Hepatocyte (in vitro differentiated cells): Measurements from ENCODE around the gene ZFPM1. TPM values are rescaled to one million over a fixed set of nuclear protein-coding genes. Genes with fewer than 3 reads are reported as not detected.

ENCODE experiments used
- DNase-seq: peaks from one replicate; pipeline ENCODE4 v3.0.0-alpha.2; 2016; ENCODE audit warnings: low spot score
- H2AFZ ChIP-seq: fragments of 200-600 bp; sonication (generic); 2 replicates; pipeline ENCODE4 v1.6.0; 2016; ENCODE audit warnings: antibody characterized with exemption, mild to moderate bottlenecking
- H3K27ac ChIP-seq: fragments of 200-600 bp; sonication (generic); 2 replicates; pipeline ENCODE4 v1.5.1; 2016; ENCODE audit warnings: mild to moderate bottlenecking
- H3K27me3 ChIP-seq: fragments of 200-600 bp; sonication (generic); 2 replicates; pipeline ENCODE4 v1.6.1; 2016
- H3K36me3 ChIP-seq: fragments of 200-600 bp; sonication (generic); replicated peaks from 2 replicates; pipeline ENCODE4 v1.5.1; 2016; ENCODE audit warnings: low read depth; ENCODE audit not compliant: insufficient read depth
- H3K4me1 ChIP-seq: fragments of 200-600 bp; sonication (generic); 2 replicates; pipeline ENCODE4 v1.5.1; 2016; ENCODE audit warnings: mild to moderate bottlenecking, moderate library complexity; ENCODE audit not compliant: insufficient read depth
- H3K4me2 ChIP-seq: fragments of 200-600 bp; sonication (generic); 2 replicates; pipeline ENCODE4 v1.6.0; 2016
- H3K4me3 ChIP-seq: fragments of 200-600 bp; sonication (generic); 2 replicates; pipeline ENCODE4 v1.5.1; 2016; ENCODE audit warnings: mild to moderate bottlenecking
- H3K79me2 ChIP-seq: fragments of 200-600 bp; sonication (generic); 2 replicates; pipeline ENCODE4 v1.6.0; 2017; ENCODE audit warnings: mild to moderate bottlenecking
- H3K9me2 ChIP-seq: fragments of 200-600 bp; sonication (generic); replicated peaks from 2 replicates; pipeline ENCODE4 v1.6.0; 2017; ENCODE audit warnings: mild to moderate bottlenecking; ENCODE audit not compliant: insufficient read depth
- H3K9me3 ChIP-seq: fragments of 200-600 bp; sonication (generic); 2 replicates; pipeline ENCODE4 v1.5.1; 2016; ENCODE audit warnings: low read depth, mild to moderate bottlenecking
- H4K20me1 ChIP-seq: fragments of 200-600 bp; sonication (generic); 2 replicates; pipeline ENCODE4 v1.6.0; 2016; ENCODE audit warnings: mild to moderate bottlenecking; ENCODE audit not compliant: insufficient read depth, poor library complexity, severe bottlenecking
- EZH2 ChIP-seq: fragments of 200-600 bp; sonication (generic); IDR thresholded peaks from 2 replicates; pipeline ENCODE4 v1.6.1; 2016; ENCODE audit warnings: antibody characterized with exemption, mild to moderate bottlenecking, borderline replicate concordance
- EZH2phosphoT487 ChIP-seq: fragments of 200-600 bp; sonication (generic); IDR thresholded peaks from one replicate; pipeline ENCODE4 v1.6.1; 2018; ENCODE audit warnings: antibody characterized with exemption, mild to moderate bottlenecking, low read depth, moderate library complexity; ENCODE audit not compliant: unreplicated experiment, severe bottlenecking
- WGBS: methylation state at CpG from one replicate; pipeline ENCODE4 v1.1.6; 2016; ENCODE audit warnings: low lambda C conversion rate; ENCODE audit errors: missing lambda C conversion rate; 5-methylcytosine and 5-hydroxymethylcytosine counted together
- polyA plus RNA-seq: library from polyadenylated mRNA; unstranded; fragments of >200 nt; fragmentation: Nextera tagmentation; extraction: Ambion mirVana; gene quantifications from 2 replicates; pipeline ENCODE4 v1.2.1, GENCODE V29; 2016
- total RNA-seq: library from RNA; depleted of rRNA; stranded (reverse); fragments of >200 nt; gene quantifications from 2 replicates; pipeline ENCODE4 v1.2.3, GENCODE V29; 2014
- TF ChIP-seq, protein P1 (sequence below): fragments of 200-600 bp; sonication (generic); IDR thresholded peaks from 2 replicates; pipeline ENCODE4 v1.5.1; 2016; ENCODE audit warnings: antibody characterized with exemption, mild to moderate bottlenecking; ENCODE audit not compliant: poor library complexity

Gene ZFPM1
- total and polyA plus RNA-seq, 2 experiments from 2014 or later, result 4.1 to 11.9 TPM

GRCh38 chr16:88446061-88446460 is 7.0 kb upstream of the ZFPM1 start:
- Histone ChIP-seq H3K4me2 (no peak overlapping the region), H3K4me1 (no peaks in the 10 kb centered on the region), H3K27ac (no peak overlapping the region), H3K36me3 (no peaks in the 10 kb centered on the region), H3K9me2 (no peaks in the 10 kb centered on the region), H3K9me3 (no peaks in the 10 kb centered on the region), H4K20me1 (no peaks in the 10 kb centered on the region), H3K79me2 (no peaks in the 10 kb centered on the region), H3K4me3 (no peak overlapping the region), H2AFZ (no peak overlapping the region), H3K27me3 (no peaks in the 10 kb centered on the region)
- no peak for DNase-seq
- no peak for TF ChIP-seq EZH2
- TF ChIP-seq, protein P1, sequence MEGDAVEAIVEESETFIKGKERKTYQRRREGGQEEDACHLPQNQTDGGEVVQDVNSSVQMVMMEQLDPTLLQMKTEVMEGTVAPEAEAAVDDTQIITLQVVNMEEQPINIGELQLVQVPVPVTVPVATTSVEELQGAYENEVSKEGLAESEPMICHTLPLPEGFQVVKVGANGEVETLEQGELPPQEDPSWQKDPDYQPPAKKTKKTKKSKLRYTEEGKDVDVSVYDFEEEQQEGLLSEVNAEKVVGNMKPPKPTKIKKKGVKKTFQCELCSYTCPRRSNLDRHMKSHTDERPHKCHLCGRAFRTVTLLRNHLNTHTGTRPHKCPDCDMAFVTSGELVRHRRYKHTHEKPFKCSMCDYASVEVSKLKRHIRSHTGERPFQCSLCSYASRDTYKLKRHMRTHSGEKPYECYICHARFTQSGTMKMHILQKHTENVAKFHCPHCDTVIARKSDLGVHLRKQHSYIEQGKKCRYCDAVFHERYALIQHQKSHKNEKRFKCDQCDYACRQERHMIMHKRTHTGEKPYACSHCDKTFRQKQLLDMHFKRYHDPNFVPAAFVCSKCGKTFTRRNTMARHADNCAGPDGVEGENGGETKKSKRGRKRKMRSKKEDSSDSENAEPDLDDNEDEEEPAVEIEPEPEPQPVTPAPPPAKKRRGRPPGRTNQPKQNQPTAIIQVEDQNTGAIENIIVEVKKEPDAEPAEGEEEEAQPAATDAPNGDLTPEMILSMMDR, result no peak
- TF ChIP-seq EZH2phosphoT487, result no peak
- WGBS, result 96% methylated on average over 14 of the region's 25 CpGs

DNA sequence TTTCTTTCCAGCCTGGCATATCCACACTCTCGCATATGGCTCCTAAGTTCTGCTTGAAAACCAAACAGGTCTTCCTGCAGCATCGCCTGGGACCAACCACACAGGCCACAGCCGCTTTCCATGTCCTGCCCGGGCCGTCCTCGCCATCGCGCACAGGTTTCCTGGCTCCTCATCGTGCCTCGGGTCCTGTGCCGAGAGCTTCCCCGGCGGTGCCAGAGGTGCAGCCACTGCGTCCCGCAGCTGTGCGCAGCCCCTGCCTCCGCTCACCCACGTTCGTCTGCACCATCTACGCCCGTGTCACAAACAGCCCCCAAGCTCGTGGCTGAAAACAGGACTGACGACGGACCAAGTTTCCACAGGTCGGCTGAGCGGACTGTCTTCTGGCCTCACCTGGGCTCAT is 6.3 kb upstream of the ZFPM1 start:
- no peak overlapping the region for H2AFZ ChIP-seq

GRCh38 chr16:88447881-88448280 is 5.2 kb upstream of the ZFPM1 start:
- Histone ChIP-seq H3K4me1 (peaks cover 4% of the 10 kb centered on the region), H2AFZ (no peak overlapping the region), H4K20me1 (no peaks in the 10 kb centered on the region), H3K4me3 (no peak overlapping the region), H3K9me3 (no peaks in the 10 kb centered on the region), H3K36me3 (no peaks in the 10 kb centered on the region), H3K4me2 (no peak overlapping the region), H3K27ac (no peak overlapping the region), H3K9me2 (no peaks in the 10 kb centered on the region), H3K79me2 (no peaks in the 10 kb centered on the region), H3K27me3 (no peaks in the 10 kb centered on the region)
- DNase-seq, result no peak
- WGBS, result 49% methylated on average over 5 of the region's 5 CpGs
- TF ChIP-seq EZH2, result no peak
- TF ChIP-seq, protein P1, result no peak
- no peak for TF ChIP-seq EZH2phosphoT487

More for the DNA sequence above, 6.3 kb upstream of the ZFPM1 start:
- TF ChIP-seq EZH2phosphoT487, result no peak
- TF ChIP-seq, protein P1, result no peak
- TF ChIP-seq EZH2, result no peak
- no peaks in the 10 kb centered on the region for H3K9me3 ChIP-seq
- no peaks in the 10 kb centered on the region for H3K27me3 ChIP-seq
- WGBS, result 97% methylated on average over 26 of the region's 26 CpGs
- DNase-seq, result no peak
- H3K4me3 ChIP-seq, result no peak overlapping the region
- no peaks in the 10 kb centered on the region for H4K20me1 ChIP-seq
- no peak overlapping the region for H3K27ac ChIP-seq
- no peak overlapping the region for H3K4me2 ChIP-seq
- H3K4me1 ChIP-seq, result no peaks in the 10 kb centered on the region
- no peaks in the 10 kb centered on the region for H3K9me2 ChIP-seq
- H3K79me2 ChIP-seq, result no peaks in the 10 kb centered on the region
- no peaks in the 10 kb centered on the region for H3K36me3 ChIP-seq
